ENCODE measurements around the gene FOXK2. TPM values are rescaled to one million over a fixed set of nuclear protein-coding genes. Genes with fewer than 3 reads are reported as not detected.

FOXK2 gene
- total and polyA plus RNA-seq, 2 of the 8 experiments (the other 6 are each of a cell fraction or from before 2014, with no cell fraction given), result 34.7 to 64.9 TPM

DNA sequence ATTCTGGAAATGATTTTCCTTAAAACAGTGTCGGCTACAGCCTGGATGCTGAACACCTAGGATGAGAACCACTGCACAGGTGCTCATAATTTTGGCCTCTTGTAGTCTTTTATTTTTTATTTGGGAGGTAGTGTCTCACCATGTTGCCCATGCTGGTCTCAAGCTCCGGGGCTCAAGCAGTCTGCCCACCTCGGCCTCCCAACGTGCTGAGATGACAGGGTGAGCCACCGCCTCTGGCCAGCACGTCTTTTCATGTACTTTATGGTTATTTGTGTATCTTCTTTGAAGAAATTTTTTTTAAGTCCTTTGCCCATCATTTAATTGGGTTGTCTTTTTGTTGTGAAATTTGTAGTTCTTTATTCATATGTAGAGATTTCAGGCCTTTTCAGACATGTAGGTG lies 70.7 kb downstream of the FOXK2 start (continued):
- TF ChIP-seq HDAC2 (IDR thresholded peaks at IDR 0.05; ENCODE audit: borderline replicate concordance in 1 of 2, low read depth in 2 of 2, low read length in 2 of 2) (no peak), BRCA1 (IDR thresholded peaks at IDR 0.05; ENCODE audit: low read depth, low read length) (no peak), TAF1 (IDR thresholded peaks at IDR 0.05; ENCODE audit: low read depth, low read length) (no peak), POLR2A (IDR thresholded peaks at IDR 0.05; ENCODE audit: control extremely low read depth in 1 of 2, low read depth in 2 of 2, low read length in 2 of 2) (no peak), CREB1 (IDR thresholded peaks at IDR 0.05) (no peak), SRF (IDR thresholded peaks at IDR 0.05; ENCODE audit: low read depth, low read length) (no peak), PHF8 (conservative IDR thresholded peaks at IDR 0.05; ENCODE audit: low read depth, low read length) (no peak), RBBP5 (IDR thresholded peaks at IDR 0.05; ENCODE audit: borderline replicate concordance, low read depth, low read length) (no peak)
